Measurements from ENCODE around the gene ZNF800.

The ZNF800 gene

DNA sequence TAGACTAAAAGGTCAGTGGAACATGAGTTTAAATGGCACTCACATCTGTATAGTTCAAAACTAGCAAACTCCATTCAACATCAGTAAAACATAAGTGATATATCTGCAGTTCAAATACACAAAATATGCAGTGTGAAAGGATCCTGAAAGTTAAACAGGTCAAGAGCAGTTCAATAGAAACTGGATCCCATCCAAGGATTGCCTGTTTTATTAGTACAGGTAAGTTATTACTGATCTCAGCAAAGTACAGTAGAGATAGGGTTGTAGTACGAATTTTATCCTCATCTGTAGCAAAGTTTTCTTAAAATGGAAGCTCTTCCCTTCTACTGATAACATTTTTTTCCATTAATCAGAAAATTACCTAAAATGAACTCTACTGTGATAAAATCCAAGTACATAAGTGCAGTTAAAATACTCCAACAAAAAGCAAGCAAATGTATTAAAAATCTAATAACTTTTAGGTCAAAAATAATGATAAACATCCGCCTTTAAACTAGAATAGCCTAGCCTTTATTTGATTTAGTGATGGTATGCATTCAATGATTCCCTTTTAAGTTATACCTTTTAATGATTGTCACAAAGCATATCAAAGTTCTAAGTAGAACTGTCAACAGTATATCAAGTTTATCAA lies 2.2 kb downstream of the ZNF800 start:
- no peak for DNase-seq
- ATAC-seq, result no peak

DNA sequence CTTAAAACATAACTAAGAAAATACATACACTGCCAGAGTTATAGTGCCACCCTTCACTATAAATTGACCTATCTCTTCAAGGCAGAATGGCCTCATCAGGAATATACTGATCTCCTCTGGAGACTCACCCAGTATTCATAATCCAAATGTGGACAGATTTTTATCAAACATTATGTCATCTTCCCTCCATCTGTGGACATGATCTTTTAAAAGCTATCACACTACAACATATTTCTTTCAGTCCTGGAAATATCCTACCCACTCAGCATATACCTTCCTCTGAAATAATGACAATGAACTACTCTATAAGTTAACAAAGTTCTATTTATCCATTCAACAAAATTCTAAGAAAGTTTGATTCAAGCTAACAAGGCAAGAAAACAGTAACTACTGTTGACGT lies 3.2 kb downstream of the ZNF800 start:
- ATAC-seq (no peak), DNase-seq (no peak)

DNA sequence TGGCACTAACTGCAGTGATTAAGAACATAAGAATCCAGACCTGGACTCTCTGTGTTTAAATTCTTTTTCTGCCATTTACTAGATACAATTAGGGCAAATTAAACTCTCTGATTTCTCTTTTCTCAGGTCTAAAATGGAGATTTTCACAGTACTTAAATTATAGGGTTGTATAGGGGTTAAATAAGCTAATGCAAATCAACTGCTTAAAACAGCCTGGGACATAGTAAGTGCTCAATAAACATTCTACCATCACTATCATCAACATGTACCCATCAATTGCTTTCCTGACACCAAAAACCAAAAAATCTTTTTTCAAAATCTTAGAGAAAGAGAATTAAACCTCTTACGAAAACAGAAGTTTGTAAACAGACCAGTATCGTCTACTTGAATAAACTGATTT lies 4.5 kb downstream of the ZNF800 start:
- DNase-seq, result no peak
- no peak for ATAC-seq

DNA sequence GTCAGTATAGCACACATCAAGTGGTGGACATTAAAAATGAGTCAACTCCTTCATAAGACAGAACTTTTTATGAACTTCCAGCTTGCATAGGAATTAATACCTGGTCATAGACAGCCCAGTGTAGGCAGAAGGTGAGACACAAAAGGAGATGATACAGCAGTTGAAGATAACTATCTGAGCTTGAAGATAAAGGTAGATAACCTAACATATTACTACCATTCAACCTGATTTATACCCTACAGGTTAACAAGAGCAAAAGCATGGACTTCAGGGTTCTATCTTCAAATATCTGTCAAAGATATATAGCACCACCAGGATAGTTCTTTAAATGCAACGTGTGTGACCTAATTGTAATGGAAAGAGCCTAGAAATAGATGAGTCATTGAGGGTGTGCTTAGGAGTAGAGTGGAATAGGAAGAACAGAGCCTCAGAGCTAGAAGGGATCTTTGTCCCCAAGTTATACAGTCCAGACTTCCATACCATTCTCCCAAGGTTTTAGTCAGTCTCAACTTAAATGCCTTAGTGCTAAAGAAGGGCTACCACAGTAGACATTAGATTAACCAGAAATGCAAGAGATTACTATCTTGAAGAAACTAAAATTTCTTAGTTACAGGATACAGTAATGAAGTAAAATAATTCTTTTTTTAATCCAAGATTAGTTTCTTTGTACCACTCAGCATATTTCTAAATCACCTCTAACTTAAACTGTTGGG lies 9.2 kb downstream of the ZNF800 start:
- ATAC-seq (peak; percentile 49), DNase-seq (no peak)

DNA sequence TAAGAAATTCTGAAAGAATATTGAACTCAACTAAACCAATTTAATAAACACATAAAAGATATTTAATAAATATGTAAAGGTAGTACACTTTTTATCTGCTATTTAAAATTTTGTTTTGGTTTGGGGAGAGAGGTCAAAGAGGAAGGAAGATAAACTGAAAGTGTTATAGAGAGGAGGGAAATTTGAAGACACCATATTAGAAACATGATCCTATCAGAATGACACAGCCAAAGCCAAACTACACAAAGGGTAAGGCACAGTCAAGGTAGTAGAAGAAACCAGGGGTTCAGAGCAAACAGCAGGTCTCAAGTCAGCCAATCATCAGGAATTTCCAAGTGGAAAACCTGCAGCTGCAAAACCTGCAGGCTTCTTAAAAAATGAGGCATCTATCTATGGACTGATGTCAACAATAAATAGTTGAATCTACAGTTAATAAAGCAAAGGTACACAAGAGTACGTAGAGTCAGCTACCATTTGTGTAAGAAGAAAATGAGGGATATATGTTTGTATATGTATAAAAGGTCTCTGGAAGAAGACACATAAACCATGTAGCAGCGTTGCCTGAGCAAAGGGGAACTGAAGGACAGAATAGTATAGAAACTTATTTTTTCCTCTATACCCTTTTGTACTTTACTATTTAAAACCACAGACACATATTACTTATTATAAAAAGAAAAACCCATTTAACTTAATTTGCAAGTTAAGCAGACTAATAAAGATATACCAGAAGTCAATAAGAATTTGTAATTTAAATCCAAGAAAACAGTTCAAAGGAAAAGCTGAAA lies 10.0 kb downstream of the ZNF800 start:
- peak; percentile 23 for ATAC-seq
- DNase-seq, result no peak

DNA sequence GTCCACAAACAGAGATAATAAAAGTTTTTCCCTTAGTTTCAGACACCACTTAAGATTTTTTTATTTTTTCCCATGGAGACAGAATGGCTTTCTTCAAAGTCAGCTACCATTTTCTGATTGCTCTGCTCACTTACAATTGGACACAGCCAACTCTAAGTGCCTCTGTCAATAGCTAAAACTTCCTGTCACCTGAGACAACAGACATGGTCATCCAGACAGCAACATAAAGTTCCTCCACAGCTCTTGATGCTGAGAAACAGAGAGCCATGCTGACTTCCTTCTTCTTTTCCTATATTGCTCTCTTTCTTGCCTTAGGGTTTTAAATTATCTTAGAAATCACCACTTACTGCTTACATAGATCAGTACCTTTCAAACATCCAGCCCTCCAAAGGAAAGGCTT lies 12.0 kb downstream of the ZNF800 start:
- ATAC-seq, result no peak

DNA sequence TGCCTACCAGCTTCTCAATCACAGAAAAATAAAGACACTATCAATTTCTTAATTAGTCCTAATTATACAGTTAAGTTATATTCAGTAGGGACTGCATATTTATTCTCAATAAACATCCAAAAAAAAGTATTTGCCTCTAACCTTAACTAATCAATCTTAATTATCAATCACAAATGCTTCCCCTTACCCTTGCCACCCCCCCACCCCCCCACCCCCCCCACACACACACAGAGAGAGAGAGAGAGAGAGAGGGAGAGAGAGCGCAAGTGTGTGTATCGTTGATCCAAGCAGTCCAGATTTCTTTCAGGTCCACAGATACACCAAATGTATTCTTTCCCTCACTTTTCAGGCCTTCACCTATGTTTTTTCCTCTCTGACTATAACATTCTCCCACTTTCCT lies 12.9 kb downstream of the ZNF800 start:
- ATAC-seq, result no peak

More for the DNA sequence above, 12.0 kb downstream of the ZNF800 start:
- DNase-seq, result no peak

DNA sequence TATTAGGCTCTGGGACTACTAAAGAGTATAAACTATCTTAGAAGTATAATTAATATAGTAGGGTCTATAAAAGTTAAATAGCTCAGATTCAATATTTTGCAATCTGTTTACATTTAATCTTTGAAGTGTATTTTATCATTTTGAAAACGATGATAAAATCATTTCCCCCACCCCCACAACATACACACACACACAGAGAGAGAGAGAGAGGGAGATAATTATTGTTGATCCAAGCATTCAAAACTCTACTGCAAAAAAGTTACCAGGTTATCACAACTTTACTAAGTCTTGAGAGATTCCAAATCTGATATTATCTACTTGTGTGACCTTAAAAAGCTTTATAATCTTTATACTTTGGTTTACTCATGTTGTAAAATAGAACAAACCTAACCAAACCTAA lies 14.0 kb downstream of the ZNF800 start:
- ATAC-seq, result no peak

More for the DNA sequence above, 12.9 kb downstream of the ZNF800 start:
- no peak for DNase-seq

DNA sequence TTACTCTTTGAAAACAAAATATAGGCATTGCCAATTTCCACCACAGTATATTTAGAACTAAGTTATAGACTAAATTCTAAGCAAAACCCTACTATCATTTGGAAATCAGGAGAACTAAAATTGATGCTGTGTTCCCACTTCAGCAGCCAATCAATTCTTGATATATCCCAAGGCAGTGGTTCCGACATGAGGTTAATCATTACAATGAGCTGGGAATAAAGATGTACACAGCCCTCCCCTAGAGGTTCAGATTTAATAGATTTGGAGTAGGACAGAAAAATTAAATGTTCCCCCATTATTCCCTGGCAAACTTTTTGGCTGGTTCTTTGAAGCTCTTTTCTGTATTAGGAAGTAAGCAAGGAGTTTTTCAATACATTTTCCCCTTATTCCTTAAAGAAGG lies 15.1 kb downstream of the ZNF800 start:
- DNase-seq (no peak), ATAC-seq (no peak)

More for the DNA sequence above, 14.0 kb downstream of the ZNF800 start:
- DNase-seq, result no peak

DNA sequence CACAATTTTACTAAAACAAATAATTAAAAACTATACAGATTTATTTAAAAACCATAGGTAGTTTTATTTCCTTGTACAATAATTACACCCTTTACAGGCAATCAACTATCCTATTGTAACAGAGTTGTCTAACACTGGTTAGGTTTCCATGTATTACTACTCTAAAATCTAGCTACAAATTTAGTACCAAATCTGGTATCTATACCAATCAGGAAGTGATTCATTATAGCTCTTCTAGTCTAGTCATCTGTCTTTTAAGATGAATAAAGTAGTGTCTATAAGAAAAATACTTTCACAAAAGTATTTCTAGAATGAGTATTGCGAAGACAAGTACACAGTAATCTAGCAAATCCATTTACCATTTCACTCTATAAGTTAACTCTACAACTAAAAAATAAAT lies 16.9 kb downstream of the ZNF800 start:
- ATAC-seq (peak; percentile 79), DNase-seq (no peak)

DNA sequence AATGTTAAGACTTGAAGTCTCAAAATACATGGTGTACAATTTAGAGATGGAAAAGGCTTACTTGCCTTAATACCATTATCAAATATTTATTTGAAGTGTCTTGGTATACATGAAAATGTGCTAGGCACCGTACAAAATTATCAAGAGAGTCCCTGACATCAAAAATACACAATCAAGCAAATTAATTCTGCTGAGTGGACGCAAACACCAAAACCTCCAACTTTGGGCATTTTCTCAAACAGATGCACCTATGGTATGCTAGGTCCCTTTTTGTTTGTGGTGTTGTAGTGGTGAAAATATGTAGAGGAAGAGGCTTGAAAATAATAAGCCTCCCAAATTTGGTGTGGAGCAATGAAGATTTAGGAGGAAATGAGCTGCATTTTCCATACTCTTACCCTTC lies 24.8 kb downstream of the ZNF800 start:
- ATAC-seq, result no peak
- no peak for DNase-seq

DNA sequence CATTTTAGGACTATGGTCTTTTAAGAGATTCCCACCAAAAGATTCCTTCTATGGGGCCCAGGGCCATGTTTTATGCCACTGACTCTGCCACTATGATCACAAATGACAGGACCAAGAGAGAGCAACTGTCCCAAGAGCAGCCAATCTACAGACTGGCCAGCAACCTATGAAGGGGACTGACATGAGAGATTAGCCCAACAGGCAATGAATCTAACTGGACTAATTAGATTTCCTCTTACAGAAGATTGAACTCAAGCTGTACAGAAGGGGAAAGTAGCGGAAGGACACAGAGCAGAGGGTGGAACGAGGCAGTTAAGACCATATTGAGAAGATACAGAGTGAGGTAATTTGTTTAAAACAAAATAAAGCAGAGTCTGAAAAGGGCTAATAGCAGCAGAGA lies 25.8 kb downstream of the ZNF800 start:
- DNase-seq (no peak), ATAC-seq (no peak)

DNA sequence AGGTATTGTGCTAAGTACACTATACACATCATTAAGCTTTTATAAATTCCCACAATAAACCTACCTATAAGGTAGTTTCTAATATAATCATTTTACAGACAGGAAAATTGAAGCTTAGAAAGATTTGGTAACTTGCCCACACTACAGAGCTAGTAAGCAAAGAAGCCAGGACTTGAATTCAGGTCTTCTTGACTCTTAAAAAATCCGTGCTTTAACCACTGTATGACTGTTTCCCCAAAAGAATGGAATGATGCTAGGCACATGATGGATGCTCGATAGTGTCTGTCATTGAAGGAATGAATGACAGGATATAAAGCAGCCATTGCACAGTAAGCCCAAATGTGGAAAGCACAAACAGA lies 26.6 kb downstream of the ZNF800 start:
- no peak for ATAC-seq

DNA sequence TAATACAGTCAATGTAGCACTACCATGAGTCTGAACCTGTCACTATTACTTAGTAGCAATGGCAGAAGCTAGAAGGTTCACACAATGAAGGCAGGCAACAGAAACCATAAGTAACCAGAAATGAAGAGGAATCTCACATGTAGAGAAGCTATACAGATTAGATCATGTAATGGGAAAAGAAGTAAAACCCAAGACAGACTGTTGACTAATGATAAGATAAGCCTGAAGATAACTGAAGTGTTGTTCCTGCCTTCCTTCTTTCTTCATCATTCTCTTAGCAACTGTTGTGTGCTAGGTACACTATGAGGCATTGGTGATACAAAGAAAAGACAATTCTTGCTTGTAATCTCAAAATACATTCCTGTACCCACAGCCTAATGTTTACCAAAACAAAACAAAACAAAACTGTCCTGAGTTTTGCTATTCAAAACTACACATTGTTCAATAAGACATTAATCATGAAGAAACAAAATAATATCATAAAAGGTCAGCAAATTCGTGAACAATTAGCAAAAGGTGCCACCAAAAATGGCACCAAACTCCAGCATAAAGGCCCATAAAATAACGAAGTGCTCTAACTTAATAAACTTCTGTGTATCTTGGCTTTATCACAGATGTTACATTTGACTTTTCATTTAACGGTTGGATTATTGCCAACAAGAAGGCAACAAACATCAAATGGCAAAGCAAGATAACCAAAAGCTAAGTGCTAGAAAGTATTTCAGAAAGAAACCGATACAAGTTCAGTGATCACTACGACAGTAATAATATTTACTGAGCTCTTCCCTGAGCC lies 27.1 kb downstream of the ZNF800 start:
- no peak for ATAC-seq
- DNase-seq, result no peak

More for the DNA sequence above, 26.6 kb downstream of the ZNF800 start:
- no peak for DNase-seq

DNA sequence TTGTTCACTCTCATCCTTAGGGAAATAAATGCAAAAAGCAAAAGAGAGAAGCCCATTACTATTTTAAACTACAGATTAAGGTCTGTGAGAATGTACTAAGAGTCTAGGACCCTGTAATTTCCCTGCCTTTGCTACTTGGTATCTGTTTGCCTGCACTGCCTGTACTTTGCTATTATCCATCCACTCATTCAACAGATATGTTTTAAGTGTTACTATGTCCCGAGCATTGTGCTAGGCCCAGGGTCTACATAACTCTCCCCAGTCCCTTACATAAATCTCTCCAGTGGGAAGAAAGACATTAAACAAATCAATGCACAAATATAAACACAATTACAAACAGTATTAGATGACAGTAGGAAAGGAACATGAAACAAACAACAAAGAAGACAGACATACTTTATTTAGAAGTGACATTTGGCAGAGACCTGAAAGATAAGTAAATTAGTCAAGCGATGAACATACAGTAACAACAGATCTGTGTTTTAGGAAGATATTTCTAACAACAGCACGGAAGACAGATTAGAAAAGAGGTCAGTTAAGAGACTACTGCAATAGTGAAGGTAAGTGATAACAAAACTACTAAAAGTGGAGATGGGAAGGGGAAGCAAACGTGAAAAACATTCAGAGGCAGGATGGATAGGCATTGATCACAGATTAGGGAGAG lies 30.0 kb downstream of the ZNF800 start:
- DNase-seq (no peak), ATAC-seq (no peak)

DNA sequence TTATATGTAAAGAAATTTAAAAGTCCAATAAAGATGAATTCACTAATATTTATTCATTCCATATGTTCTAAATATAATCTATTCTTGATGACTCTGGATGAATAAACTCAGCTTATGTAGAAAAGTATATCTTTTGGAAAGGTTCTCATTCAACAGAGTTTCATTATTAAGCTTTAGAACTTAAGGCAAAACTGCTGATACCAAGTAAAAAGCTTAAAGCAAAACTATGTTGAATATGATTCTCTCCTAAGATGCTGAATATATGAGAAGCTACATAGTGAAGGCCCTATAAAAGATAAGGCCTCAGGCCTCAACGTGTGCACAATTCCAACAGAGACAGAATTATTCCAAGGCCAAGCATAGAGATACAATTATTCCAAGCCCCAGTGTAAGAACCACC lies 30.8 kb downstream of the ZNF800 start:
- no peak for ATAC-seq
- no peak for DNase-seq

DNA sequence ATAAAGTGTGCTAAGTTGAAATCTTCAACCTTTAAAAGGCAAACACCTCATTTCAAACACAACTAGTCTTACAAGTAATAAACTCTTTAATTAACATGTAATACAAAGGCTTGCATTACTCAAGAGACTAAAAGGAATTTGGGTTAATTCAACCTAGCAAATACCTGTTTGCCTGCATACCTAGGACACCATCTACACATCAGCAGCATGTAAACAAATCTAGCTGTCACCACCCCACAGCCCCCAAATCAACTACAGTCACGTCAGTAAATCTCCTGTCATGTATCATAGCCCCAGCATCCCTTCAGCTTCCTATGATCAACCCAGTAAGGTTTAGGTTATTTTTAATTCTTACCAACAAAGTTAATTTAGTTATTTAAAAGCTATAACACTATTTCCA lies 33.5 kb downstream of the ZNF800 start:
- ATAC-seq (no peak), DNase-seq (no peak)

DNA sequence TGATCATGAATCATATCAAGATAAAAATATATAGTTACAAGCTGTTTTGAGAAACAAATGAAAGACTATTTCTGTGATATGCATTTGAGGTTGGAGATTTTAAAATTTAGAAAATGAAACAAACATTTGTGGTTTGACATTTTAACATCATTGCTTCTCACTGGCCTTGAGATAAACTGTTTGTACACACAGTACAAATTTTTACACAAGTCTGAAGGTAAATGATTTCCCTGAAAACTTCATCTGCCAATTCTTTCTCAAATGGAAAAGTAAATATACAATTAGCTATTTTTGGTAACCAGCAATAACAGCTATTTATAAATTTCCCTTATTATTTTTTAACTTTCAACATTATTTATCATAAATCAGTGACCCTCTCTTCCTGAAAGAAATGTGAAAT lies 38.6 kb downstream of the ZNF800 start:
- ATAC-seq, result no peak

DNA sequence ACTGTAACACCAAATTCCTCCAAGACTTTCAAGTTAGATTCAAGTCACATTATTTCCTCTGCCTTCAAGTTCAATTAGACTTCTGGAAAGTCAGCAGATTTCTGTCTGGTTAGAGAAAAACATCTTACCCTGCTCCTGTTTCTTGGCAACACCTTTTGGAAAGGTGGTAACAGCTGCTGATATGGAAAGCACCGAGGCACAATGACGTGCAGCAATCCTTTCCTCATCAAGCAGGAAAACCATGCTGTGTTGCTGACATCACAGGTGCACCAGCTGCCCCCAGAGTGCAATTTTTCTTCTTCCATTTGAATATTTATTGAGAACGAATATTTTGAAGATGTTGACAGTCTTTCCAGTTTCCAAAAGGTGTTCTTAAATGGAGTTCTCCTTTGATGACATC lies 41.9 kb downstream of the ZNF800 start:
- DNase-seq (no peak), ATAC-seq (no peak)

More for the DNA sequence above, 38.6 kb downstream of the ZNF800 start:
- no peak for DNase-seq

DNA sequence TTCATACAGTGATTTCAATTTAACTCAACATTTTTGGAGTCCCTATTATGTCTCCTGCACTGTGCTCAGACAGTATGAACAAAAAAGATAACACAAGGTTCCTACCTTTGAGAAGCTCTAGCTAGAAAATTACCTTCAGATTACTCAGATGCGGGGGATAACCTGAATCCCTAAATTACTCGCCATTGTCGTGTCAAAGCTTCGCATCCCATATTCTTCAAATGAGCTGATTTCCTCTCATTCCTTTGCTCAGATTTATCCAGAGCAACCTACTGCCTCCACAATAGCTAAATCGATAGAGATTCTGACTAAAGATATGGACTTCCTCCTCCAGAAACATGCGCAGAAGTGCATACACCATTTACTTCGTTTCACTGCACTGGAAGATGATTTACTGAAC lies 42.6 kb downstream of the ZNF800 start:
- ATAC-seq (no peak), DNase-seq (no peak)

DNA sequence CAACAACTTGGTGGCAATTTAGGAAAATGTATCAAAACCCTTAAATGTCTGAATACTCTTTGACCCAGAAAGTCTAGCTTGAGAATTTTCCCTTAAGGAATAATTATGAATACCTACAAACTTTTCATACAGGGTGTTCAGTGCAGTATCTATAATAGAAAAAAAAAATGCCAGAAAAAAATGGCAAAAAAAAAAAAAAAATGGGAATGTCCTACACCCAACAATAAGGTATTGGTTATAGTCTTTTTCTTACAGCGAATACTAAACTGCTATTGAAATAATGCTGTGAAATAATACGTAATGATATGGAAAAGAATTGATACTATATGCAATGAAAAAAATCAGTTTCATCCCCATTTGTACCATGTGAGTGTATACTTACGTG lies 44.3 kb downstream of the ZNF800 start:
- no peak for DNase-seq
- no peak for ATAC-seq
